ENCODE measurements around the gene KRT73. TPM values are rescaled to one million over a fixed set of nuclear protein-coding genes. Genes with fewer than 3 reads are reported as not detected.

The KRT73 gene
- total and polyA plus RNA-seq, 2 of the 8 experiments (the other 6 are each of a cell fraction or from before 2014, with no cell fraction given) = not detected

GRCh38 chr12:52614381-52615207 is 3.8 kb downstream of the KRT73 start (continued):
- no peak for TF ChIP-seq CHD2 (IDR thresholded peaks at IDR 0.05; ENCODE audit: low read length)

Measured in H1 (cell line).